Peyer's patch (tissue), 4 donors: Measurements from ENCODE around the gene BMPR2. TPM values are rescaled to one million over a fixed set of nuclear protein-coding genes. Genes with fewer than 3 reads are reported as not detected.

Experiments
- DNase-seq, 3 donors: peaks; one replicate each; pipeline ENCODE4 v3.0.0-alpha.2; 2017 to 2019
- H3K27ac ChIP-seq, 4 donors: fragments of 200-600 bp; sonication (generic); one replicate each; pipeline ENCODE4 v1.5.1; 2016 to 2019
- H3K27me3 ChIP-seq, 2 donors: fragments of 200-600 bp; sonication (generic); one replicate each; pipeline ENCODE4 v1.5.1; 2019
- H3K36me3 ChIP-seq, 3 donors: fragments of 200-600 bp; sonication (generic); one replicate each; pipeline ENCODE4 v1.5.1; 2016 to 2019
- H3K4me1 ChIP-seq, 4 donors: fragments of 200-600 bp; sonication (generic); one replicate each; pipeline ENCODE4 v1.5.1; 2016 to 2019
- H3K4me3 ChIP-seq, 4 donors: fragments of 200-600 bp; sonication (generic); 1 replicate in 3 of 4; 2 replicates in 1 of 4; pipeline ENCODE4 v1.5.1; 2016 to 2019; ENCODE audit warnings: mild to moderate bottlenecking in 1 of 4
- H3K9me3 ChIP-seq, 4 donors: fragments of 200-600 bp; sonication (generic); one replicate each; pipeline ENCODE4 v1.5.1; 2016 to 2019; ENCODE audit warnings: mild to moderate bottlenecking in 1 of 4
- CTCF ChIP-seq, 6 experiments: fragments of 450-650 bp in 4 of 6; fragments of 200-600 bp in 2 of 6; sonication (generic) in 1 of 6; IDR thresholded peaks; one replicate each; pipeline ENCODE4 v1.5.1; 2017 to 2019; ENCODE audit warnings: antibody characterized with exemption in 6 of 6, mild to moderate bottlenecking in 3 of 6, moderate library complexity in 1 of 6
- POLR2A ChIP-seq, 2 donors: fragments of 450-650 bp; IDR thresholded peaks; one replicate each; pipeline ENCODE4 v1.5.1; 2017; ENCODE audit warnings: antibody characterized with exemption in 2 of 2, mild to moderate bottlenecking in 2 of 2, moderate library complexity in 2 of 2
- total RNA-seq, 4 donors: library from RNA; depleted of rRNA; stranded (reverse); fragments of >200 nt; gene quantifications; one replicate each; pipeline ENCODE4 v1.1.0, GENCODE V29; 2016

The BMPR2 gene
- total RNA-seq, 4 donors from 2014 or later, result 20.6 to 34.7 (median 30.0) TPM

GRCh38 chr2:202604699-202605098, 228.6 kb downstream of the BMPR2 start:
- Histone ChIP-seq H3K36me3 (no peaks in the 10 kb centered on the region), H3K27me3 (no peaks in the 10 kb centered on the region), H3K9me3 (no peaks in the 10 kb centered on the region), H3K4me1 (no peaks in the 10 kb centered on the region), H3K4me3 (no peak overlapping the region), H3K27ac (no peak overlapping the region)
- no peak for TF ChIP-seq POLR2A (IDR thresholded peaks at IDR 0.05)
- TF ChIP-seq CTCF (IDR thresholded peaks at IDR 0.05), result no peak
- no peak for DNase-seq

- Histone ChIP-seq H3K27me3 (no peaks in the 10 kb centered on the region), H3K9me3 (no peaks in the 10 kb centered on the region), H3K27ac (no peak overlapping the region), H3K4me1 (no peaks in the 10 kb centered on the region), H3K4me3 (no peak overlapping the region), H3K36me3 (no peaks in the 10 kb centered on the region)
- TF ChIP-seq POLR2A (IDR thresholded peaks at IDR 0.05) (no peak), CTCF (IDR thresholded peaks at IDR 0.05) (no peak)
- no peak for DNase-seq
Measured at GRCh38 chr2:202605174-202605573, 229.0 kb downstream of the BMPR2 start.

GRCh38 chr2:202608142-202608852, 232.2 kb downstream of the BMPR2 start:
- no peak for TF ChIP-seq POLR2A (IDR thresholded peaks at IDR 0.05)
- no peak for TF ChIP-seq CTCF (IDR thresholded peaks at IDR 0.05)
- no peak for DNase-seq
- Histone ChIP-seq H3K9me3 (no peaks in the 10 kb centered on the region), H3K27me3 (no peaks in the 10 kb centered on the region), H3K4me1 (no peaks in the 10 kb centered on the region), H3K27ac (no peak overlapping the region), H3K4me3 (no peak overlapping the region), H3K36me3 (no peaks in the 10 kb centered on the region)

GRCh38 chr2:202609381-202610145, 233.4 kb downstream of the BMPR2 start:
- H3K27ac ChIP-seq, result peak overlapping the region in 1 of 4 donors; percentile 35
- H3K27me3 ChIP-seq, result no peaks in the 10 kb centered on the region
- H3K9me3 ChIP-seq, result no peaks in the 10 kb centered on the region
- no peak for TF ChIP-seq CTCF (IDR thresholded peaks at IDR 0.05)
- no peak overlapping the region for H3K4me3 ChIP-seq
- no peak for DNase-seq
- no peaks in the 10 kb centered on the region for H3K4me1 ChIP-seq
- H3K36me3 ChIP-seq, result no peaks in the 10 kb centered on the region

GRCh38 chr2:202610380-202610779, 234.3 kb downstream of the BMPR2 start:
- TF ChIP-seq POLR2A (IDR thresholded peaks at IDR 0.05), result no peak
- TF ChIP-seq CTCF (IDR thresholded peaks at IDR 0.05), result no peak
- H3K4me3 ChIP-seq, result no peak overlapping the region
- no peaks in the 10 kb centered on the region for H3K36me3 ChIP-seq
- no peak for DNase-seq
- no peaks in the 10 kb centered on the region for H3K27me3 ChIP-seq
- H3K4me1 ChIP-seq, result no peaks in the 10 kb centered on the region
- H3K27ac ChIP-seq, result no peak overlapping the region
- H3K9me3 ChIP-seq, result no peaks in the 10 kb centered on the region
